ENCODE measurements around the gene VWF.

VWF gene

GRCh38 chr12:6125310-6125608 is 789 bp upstream of the VWF start:
- Histone ChIP-seq H3K27me3 (ENCODE audit: low read depth, low read length) (peaks cover 26% of the 10 kb centered on the region), H3K4me3 (ENCODE audit: low read length) (no peak overlapping the region), H3K79me2 (ENCODE audit: low read length) (no peaks in the 10 kb centered on the region), H3K9ac (ENCODE audit: low read length) (no peak overlapping the region), H2AFZ (ENCODE audit: low read depth, low read length) (no peak overlapping the region), H3K4me2 (ENCODE audit: low read length) (no peak overlapping the region), H4K20me1 (ENCODE audit: insufficient read depth, low read length) (no peaks in the 10 kb centered on the region), H3K4me1 (ENCODE audit: low read length) (no peaks in the 10 kb centered on the region), H3K27ac (ENCODE audit: low read length) (no peak overlapping the region), H3K9me3 (ENCODE audit: insufficient read depth, low read length) (no peaks in the 10 kb centered on the region), H3K36me3 (replicated peaks; ENCODE audit: low read depth, low read length) (no peaks in the 10 kb centered on the region)
- no peak for TF ChIP-seq EZH2phosphoT487 (IDR thresholded peaks at IDR 0.05; ENCODE audit: low read depth)
- TF ChIP-seq CTCF (IDR thresholded peaks at IDR 0.05; ENCODE audit: low read depth, low read length): no peak

- no peak for TF ChIP-seq EZH2phosphoT487 (IDR thresholded peaks at IDR 0.05; ENCODE audit: low read depth)
- TF ChIP-seq CTCF (IDR thresholded peaks at IDR 0.05; ENCODE audit: low read depth, low read length): no peak
- Histone ChIP-seq H3K9ac (ENCODE audit: low read length) (no peak overlapping the region), H3K36me3 (replicated peaks; ENCODE audit: low read depth, low read length) (no peaks in the 10 kb centered on the region), H2AFZ (ENCODE audit: low read depth, low read length) (no peak overlapping the region), H3K4me1 (ENCODE audit: low read length) (no peaks in the 10 kb centered on the region), H3K79me2 (ENCODE audit: low read length) (no peaks in the 10 kb centered on the region), H4K20me1 (ENCODE audit: insufficient read depth, low read length) (no peaks in the 10 kb centered on the region), H3K27ac (ENCODE audit: low read length) (no peak overlapping the region), H3K4me2 (ENCODE audit: low read length) (no peak overlapping the region), H3K27me3 (ENCODE audit: low read depth, low read length) (peaks cover 26% of the 10 kb centered on the region), H3K9me3 (ENCODE audit: insufficient read depth, low read length) (no peaks in the 10 kb centered on the region), H3K4me3 (ENCODE audit: low read length) (no peak overlapping the region)
Observed at GRCh38 chr12:6123258-6123657, 1.2 kb downstream of the VWF start.

GRCh38 chr12:6122201-6122600 is 2.3 kb downstream of the VWF start:
- no peaks in the 10 kb centered on the region for H3K9me3 ChIP-seq (ENCODE audit: insufficient read depth, low read length)
- no peaks in the 10 kb centered on the region for H3K36me3 ChIP-seq (replicated peaks; ENCODE audit: low read depth, low read length)
- H4K20me1 ChIP-seq (ENCODE audit: insufficient read depth, low read length): no peaks in the 10 kb centered on the region

GRCh38 chr12:6120796-6121473 is 3.5 kb downstream of the VWF start:
- no peak overlapping the region for H3K4me2 ChIP-seq (ENCODE audit: low read length)
- H3K27me3 ChIP-seq (ENCODE audit: low read depth, low read length): peaks cover 26% of the 10 kb centered on the region
- no peaks in the 10 kb centered on the region for H3K9me3 ChIP-seq (ENCODE audit: insufficient read depth, low read length)
- no peaks in the 10 kb centered on the region for H3K36me3 ChIP-seq (replicated peaks; ENCODE audit: low read depth, low read length)
- no peak for TF ChIP-seq EZH2phosphoT487 (IDR thresholded peaks at IDR 0.05; ENCODE audit: low read depth)
- TF ChIP-seq CTCF (IDR thresholded peaks at IDR 0.05; ENCODE audit: low read depth, low read length): no peak
- no peak overlapping the region for H3K4me3 ChIP-seq (ENCODE audit: low read length)
- H4K20me1 ChIP-seq (ENCODE audit: insufficient read depth, low read length): no peaks in the 10 kb centered on the region
- no peaks in the 10 kb centered on the region for H3K79me2 ChIP-seq (ENCODE audit: low read length)
- H3K27ac ChIP-seq (ENCODE audit: low read length): no peak overlapping the region
- no peaks in the 10 kb centered on the region for H3K4me1 ChIP-seq (ENCODE audit: low read length)
- no peak overlapping the region for H2AFZ ChIP-seq (ENCODE audit: low read depth, low read length)
- no peak overlapping the region for H3K9ac ChIP-seq (ENCODE audit: low read length)

More at GRCh38 chr12:6122201-6122600, 2.3 kb downstream of the VWF start:
- H3K4me3 ChIP-seq (ENCODE audit: low read length): no peak overlapping the region
- no peaks in the 10 kb centered on the region for H3K79me2 ChIP-seq (ENCODE audit: low read length)
- no peak overlapping the region for H3K27ac ChIP-seq (ENCODE audit: low read length)
- H3K4me2 ChIP-seq (ENCODE audit: low read length): no peak overlapping the region
- H3K27me3 ChIP-seq (ENCODE audit: low read depth, low read length): peaks cover 26% of the 10 kb centered on the region
- no peak overlapping the region for H3K9ac ChIP-seq (ENCODE audit: low read length)
- no peaks in the 10 kb centered on the region for H3K4me1 ChIP-seq (ENCODE audit: low read length)
- H2AFZ ChIP-seq (ENCODE audit: low read depth, low read length): no peak overlapping the region
- TF ChIP-seq EZH2phosphoT487 (IDR thresholded peaks at IDR 0.05; ENCODE audit: low read depth) (no peak), CTCF (IDR thresholded peaks at IDR 0.05; ENCODE audit: low read depth, low read length) (no peak)
